Midbrain (tissue), 1 donor: ENCODE results near the gene MFAP2.
"Not testable (repeated sequence)": the region's sequence is repeated elsewhere in the genome, so short reads cannot be mapped to it uniquely, and the experiment has no call there.

ENCODE experiments used
- DNase-seq: peaks from one replicate; lab custom pipeline; 2025; lab: John Stamatoyannopoulos, UW

MFAP2 gene

GRCh38 chr1:16929146-16930041, 51.0 kb downstream of the MFAP2 start:
- DNase-seq = not testable (repeated sequence)

GRCh38 chr1:16927711-16928485, 52.5 kb downstream of the MFAP2 start:
- DNase-seq = no peak

GRCh38 chr1:16927256-16927655, 53.2 kb downstream of the MFAP2 start:
- no peak for DNase-seq

GRCh38 chr1:16926491-16927073, 53.8 kb downstream of the MFAP2 start:
- DNase-seq = peak; percentile 41

GRCh38 chr1:16925635-16926490, 54.6 kb downstream of the MFAP2 start:
- DNase-seq = no peak

- DNase-seq = no peak
Measured at GRCh38 chr1:16924919-16925477, 55.4 kb downstream of the MFAP2 start.
